ENCODE results near the gene TXLNA. TPM values are rescaled to one million over a fixed set of nuclear protein-coding genes. Genes with fewer than 3 reads are reported as not detected.
A peak's percentile ranks its signal among the peaks of the same experiment; 100 is the strongest.

The TXLNA gene
- total RNA-seq, 4 donors from 2014 or later: 27.1 to 46.2 (median 31.0) TPM

- Histone ChIP-seq H3K9me3 (no peaks in the 10 kb centered on the region), H3K4me3 (no peak overlapping the region), H3K36me3 (peaks cover 0 to 89% (median 4%) of the 10 kb centered on the region in 3 donors), H3K27me3 (no peaks in the 10 kb centered on the region), H3K27ac (no peak overlapping the region), H3K4me1 (peaks cover 0 to 14% (median 0%) of the 10 kb centered on the region in 4 donors)
- no peak for DNase-seq
- TF ChIP-seq CTCF (IDR thresholded peaks at IDR 0.05): no peak
- TF ChIP-seq POLR2A (IDR thresholded peaks at IDR 0.05): no peak
These were observed 8.4 kb downstream of the TXLNA start for GRCh38 chr1:32187850-32188249.

- peak in 1 of 3 donors; percentile 25 for DNase-seq
- H3K9me3 ChIP-seq: no peaks in the 10 kb centered on the region
- H3K27me3 ChIP-seq: no peaks in the 10 kb centered on the region
- no peaks in the 10 kb centered on the region for H3K4me1 ChIP-seq
- no peak overlapping the region for H3K4me3 ChIP-seq
- no peak overlapping the region for H3K27ac ChIP-seq
- peaks cover 0 to 100% (median 4%) of the 10 kb centered on the region in 3 donors for H3K36me3 ChIP-seq
- no peak for TF ChIP-seq POLR2A (IDR thresholded peaks at IDR 0.05)
- TF ChIP-seq CTCF (IDR thresholded peaks at IDR 0.05): no peak
These were observed 12.9 kb downstream of the TXLNA start for GRCh38 chr1:32192220-32192948.

GRCh38 chr1:32194984-32195383 lies 15.5 kb downstream of the TXLNA start:
- Histone ChIP-seq H3K36me3 (peaks cover 0 to 83% (median under 1%) of the 10 kb centered on the region in 3 donors), H3K4me1 (peaks cover 0 to 10% (median 0%) of the 10 kb centered on the region in 4 donors), H3K27me3 (no peaks in the 10 kb centered on the region), H3K4me3 (no peak overlapping the region), H3K9me3 (no peaks in the 10 kb centered on the region), H3K27ac (no peak overlapping the region)
- no peak for TF ChIP-seq CTCF (IDR thresholded peaks at IDR 0.05)
- no peak for TF ChIP-seq POLR2A (IDR thresholded peaks at IDR 0.05)
- no peak for DNase-seq

- no peak for TF ChIP-seq POLR2A (IDR thresholded peaks at IDR 0.05)
- no peak for TF ChIP-seq CTCF (IDR thresholded peaks at IDR 0.05)
- Histone ChIP-seq H3K4me1 (peaks cover 0 to 11% (median 0%) of the 10 kb centered on the region in 4 donors), H3K9me3 (no peaks in the 10 kb centered on the region), H3K36me3 (peaks cover 0 to 78% (median 0%) of the 10 kb centered on the region in 3 donors), H3K27ac (no peak overlapping the region), H3K4me3 (no peak overlapping the region), H3K27me3 (no peaks in the 10 kb centered on the region)
- DNase-seq: no peak
These were observed 16.1 kb downstream of the TXLNA start for GRCh38 chr1:32195531-32195930.

GRCh38 chr1:32195972-32196823 lies 16.7 kb downstream of the TXLNA start:
- no peaks in the 10 kb centered on the region for H3K9me3 ChIP-seq
- H3K4me1 ChIP-seq: peaks cover 0 to 16% (median 0%) of the 10 kb centered on the region in 4 donors
- no peak for DNase-seq
- H3K36me3 ChIP-seq: peaks cover 0 to 71% (median 0%) of the 10 kb centered on the region in 3 donors
- no peak overlapping the region for H3K27ac ChIP-seq
- H3K4me3 ChIP-seq: no peak overlapping the region
- no peak for TF ChIP-seq POLR2A (IDR thresholded peaks at IDR 0.05)
- no peaks in the 10 kb centered on the region for H3K27me3 ChIP-seq

GRCh38 chr1:32197074-32197473 lies 17.6 kb downstream of the TXLNA start:
- Histone ChIP-seq H3K27me3 (no peaks in the 10 kb centered on the region), H3K36me3 (peaks cover 0 to 62% (median 0%) of the 10 kb centered on the region in 3 donors), H3K4me1 (peaks cover 0 to 25% (median 6%) of the 10 kb centered on the region in 4 donors), H3K4me3 (no peak overlapping the region), H3K27ac (no peak overlapping the region), H3K9me3 (no peaks in the 10 kb centered on the region)
- no peak for DNase-seq
- TF ChIP-seq POLR2A (IDR thresholded peaks at IDR 0.05): no peak
- TF ChIP-seq CTCF (IDR thresholded peaks at IDR 0.05): no peak
